GM21447 (cell line): Measurements from ENCODE around the gene TRERF1.
A peak's percentile ranks its signal among the peaks of the same experiment; 100 is the strongest.
"Not testable (repeated sequence)": the region's sequence is repeated elsewhere in the genome, so short reads cannot be mapped to it uniquely, and the experiment has no call there.

Experiments
- ATAC-seq: cut with Tn5 transposase; IDR thresholded peaks from one replicate; pipeline ENCODE4 v1.9.1; 2021; ENCODE audit not compliant: unreplicated experiment

Gene TRERF1

DNA sequence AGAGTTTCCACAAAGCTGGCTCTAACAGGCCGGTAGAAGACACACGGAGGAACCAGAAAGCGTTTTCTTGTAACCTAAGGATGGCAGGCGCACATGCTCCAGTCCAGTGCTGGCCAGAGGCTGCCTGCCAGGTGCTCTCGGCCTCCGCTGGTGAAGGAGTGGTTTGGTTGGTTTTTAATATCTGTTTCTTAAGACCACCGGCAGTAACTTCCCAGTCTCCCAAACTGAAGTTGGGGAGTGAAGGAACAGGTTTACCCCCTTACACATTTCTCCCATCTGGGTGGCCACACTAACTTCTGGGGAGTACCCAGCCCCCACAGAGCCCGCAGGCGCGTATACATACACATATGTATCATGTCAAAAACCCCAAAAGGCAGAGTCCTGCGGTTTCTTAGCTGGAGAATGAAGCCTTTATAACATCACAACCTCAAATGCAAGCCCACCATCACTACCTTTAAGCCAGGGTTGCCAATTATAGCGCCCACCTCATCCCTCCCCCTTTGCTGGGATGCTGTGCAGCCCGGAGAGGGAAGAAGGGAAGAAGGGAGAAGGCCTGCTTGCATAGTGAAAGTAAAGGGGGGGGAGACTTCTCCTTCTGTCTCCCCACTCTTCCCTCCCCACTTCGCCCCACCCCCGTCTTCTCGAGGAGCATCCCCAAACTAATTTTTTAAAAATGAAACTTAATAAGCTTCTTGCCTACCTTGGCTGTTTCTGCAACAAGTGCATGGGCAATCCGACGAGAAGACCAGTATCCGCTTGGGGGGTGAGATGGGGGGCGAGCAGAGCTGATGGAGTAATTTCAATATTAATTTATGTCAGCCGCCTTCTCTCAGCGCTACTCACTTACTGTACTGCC, 1.0 kb downstream of the TRERF1 start:
- no peak for ATAC-seq

GRCh38 chr6:42449917-42450476, 1.7 kb downstream of the TRERF1 start:
- no peak for ATAC-seq

DNA sequence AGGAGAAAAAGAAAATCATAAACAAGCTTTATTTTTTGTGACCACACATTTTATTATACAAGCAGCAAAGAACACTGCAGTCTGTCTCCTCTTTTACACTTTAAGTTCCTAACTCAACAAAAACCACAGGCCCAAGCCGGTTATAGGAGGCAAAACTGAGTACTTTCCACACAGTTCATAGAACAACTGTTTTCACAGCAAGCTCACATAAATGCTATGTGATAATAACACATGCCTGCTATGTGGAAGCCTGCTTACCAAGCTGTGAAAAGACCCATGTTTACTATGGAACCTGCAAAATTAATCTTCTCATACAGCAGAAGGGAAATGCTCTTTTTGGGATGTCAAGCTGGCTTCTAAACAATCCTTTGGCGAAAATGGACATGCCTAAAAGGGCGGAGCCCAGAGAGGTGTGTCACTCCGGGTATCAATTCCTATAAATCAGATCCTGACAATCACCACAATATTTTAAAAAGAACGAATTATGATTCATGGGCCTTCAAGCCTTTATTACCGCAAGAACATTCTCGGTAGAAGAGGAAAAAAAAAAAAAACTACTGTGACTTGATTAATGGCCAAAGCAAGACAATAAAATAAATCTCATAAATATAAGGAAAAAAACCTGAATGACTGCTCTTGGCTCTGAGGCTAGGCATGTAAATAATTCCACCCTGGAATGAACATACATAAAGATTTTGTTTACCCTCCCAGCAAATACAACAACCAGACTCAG, 2.6 kb downstream of the TRERF1 start:
- ATAC-seq: no peak

DNA sequence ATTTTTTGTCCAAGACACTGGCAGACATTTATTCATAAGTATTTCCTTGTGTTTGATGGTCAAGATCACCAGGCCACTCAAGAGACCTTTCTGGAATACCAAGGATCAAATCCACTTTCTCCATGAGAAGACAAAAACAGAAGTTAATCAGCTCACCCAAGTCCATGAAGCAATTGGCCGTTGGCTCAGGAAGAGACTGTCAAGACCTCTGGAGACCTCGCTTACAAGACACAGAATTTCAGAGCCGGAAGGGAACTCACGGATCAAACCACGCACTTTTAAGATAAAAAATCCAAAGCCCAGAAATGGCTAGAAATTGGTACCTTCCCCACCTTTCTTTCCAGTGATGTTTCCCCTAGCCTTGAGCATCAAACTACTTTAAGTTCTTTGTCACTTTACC, 3.3 kb downstream of the TRERF1 start:
- ATAC-seq: no peak

- no peak for ATAC-seq
Observed at GRCh38 chr6:42446996-42447395, 4.7 kb downstream of the TRERF1 start.

- ATAC-seq: no peak
Observed at GRCh38 chr6:42446370-42446769, 5.4 kb downstream of the TRERF1 start.

- not testable (repeated sequence) for ATAC-seq
Observed at GRCh38 chr6:42445955-42446354, 5.8 kb downstream of the TRERF1 start.

DNA sequence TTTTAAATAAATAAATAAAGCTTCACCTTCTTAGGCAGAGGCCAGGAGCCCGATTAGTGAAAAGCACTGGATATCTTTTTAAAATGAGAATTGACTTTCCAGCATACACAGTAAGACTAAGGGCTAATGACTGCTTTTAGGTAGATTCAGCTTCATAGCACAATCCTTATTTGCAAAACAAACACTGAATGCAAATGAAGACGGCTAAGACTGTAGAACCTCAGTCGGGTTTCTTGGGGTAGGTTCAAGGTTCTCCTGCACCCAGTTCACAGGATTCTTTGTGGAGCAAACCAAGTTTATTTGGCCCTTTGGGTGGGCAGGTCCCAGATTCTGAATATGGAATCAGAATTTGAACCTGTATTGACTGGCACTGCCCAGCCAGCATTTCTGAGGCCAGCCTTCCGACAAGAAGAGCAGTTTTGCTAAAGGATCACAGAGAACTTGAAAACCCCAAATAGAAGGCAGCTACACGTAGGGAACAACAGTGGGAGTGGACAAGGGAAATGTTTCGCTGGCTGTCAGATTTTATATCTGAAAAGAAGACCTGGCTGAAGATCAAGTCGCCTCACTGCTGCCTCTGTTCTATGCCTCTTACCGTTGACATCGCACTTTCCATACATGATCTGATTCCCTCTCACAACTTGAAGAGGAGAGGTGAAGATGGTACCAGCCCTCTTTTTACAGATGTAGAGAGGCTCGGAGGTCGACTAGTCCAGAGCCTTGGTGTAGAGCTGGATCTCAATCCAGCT, 8.2 kb downstream of the TRERF1 start:
- no peak for ATAC-seq

DNA sequence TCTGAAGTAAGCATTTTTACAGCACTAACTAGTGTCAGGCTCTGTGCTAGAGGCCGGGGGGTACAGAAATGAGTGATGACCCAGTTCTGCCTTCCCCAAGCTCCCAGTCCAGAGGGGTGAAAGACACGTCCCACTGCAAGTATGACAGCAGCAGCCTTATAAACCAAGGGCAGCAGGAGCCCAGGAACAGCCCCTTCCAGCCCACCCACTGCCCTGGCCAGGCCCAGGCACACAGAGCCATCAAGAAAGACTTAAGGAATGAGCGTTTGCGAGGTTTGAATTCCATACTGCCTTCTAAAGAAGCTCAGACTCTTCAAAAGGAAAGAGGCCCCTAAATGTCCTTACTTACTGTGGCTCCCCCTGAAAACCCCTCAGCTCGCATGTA, 10.0 kb downstream of the TRERF1 start:
- ATAC-seq: no peak

DNA sequence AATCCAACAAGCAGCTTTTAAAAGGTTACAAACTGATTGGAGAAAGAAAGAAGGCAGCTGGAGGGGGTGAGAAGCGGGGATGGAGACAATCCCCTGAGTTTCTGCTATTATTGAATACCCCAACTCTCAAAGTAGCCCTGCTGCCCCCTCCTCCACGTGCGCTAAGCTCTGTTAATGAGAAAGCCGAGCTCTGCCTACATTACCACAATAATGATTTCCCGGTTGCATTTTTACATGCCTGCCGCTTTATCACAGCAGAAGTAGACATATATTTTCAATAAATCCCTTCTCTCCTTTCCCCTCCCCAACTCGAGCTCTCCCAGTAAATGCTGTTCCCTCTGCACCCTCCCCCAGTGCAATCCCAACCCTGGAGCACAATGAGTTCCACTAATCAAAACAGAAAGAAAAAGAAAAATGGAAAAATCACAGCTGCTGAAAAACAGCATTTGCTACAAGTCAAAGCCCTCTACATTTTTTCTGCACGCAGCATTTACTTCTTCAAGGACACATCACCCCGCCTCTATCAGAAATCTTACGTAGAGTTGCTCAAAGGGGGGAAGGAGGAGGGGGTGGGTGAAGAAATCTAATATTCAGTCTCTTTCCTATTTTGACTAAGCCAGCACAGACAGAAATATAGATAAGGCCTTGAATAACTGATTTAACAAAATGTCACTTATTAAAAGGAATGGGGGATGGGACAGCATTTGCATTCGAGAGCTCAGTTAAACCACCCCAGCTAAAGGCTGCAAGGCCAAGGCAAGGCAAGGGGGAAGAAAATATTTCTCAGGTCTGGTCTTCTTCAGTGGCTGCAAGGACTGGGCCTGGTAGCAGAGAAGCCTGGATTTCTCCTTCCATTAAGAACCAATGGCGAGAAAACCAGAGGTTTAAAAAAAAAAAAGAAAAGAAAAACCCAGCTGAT, 10.7 kb downstream of the TRERF1 start:
- no peak for ATAC-seq

DNA sequence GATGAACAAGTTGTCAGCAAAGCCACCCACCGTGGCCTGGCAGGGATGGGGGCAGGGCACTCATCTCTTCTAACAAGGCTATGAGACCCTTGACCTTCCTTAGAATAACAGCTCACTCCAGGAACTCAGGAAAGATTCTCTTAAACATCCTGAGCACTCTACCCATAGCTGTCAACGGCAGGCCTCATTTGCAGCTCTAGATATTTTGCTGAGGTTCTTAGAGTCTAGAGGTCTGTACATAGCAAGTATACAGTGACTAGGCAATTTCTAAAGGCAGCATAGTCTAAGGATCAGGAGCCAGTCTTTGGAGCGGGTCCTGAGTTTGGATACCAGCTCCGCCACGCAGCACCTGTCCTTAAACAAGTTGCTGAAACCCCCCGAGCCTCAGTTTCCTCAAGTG, 11.7 kb downstream of the TRERF1 start:
- no peak for ATAC-seq

DNA sequence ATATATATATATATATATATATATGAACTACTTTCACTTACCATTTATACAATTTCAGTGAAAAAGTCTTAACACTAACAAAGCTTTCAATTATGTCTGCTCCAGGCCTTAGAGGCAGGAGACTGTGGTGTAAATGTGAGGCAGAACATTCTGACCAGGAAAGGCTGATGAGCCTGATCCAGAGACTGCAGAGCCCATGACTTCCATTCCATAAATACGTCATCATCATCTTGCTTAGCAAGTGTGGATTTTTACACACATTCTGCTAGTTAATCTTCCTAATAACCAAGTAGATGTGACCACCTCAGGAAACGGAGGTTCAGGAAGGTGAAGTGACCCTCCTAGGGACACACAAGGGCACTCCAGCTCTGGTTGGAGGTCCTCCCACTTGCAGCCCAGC, 14.9 kb downstream of the TRERF1 start:
- ATAC-seq: no peak

GRCh38 chr6:42434237-42434636, 17.5 kb downstream of the TRERF1 start:
- no peak for ATAC-seq

GRCh38 chr6:42433409-42433808, 18.3 kb downstream of the TRERF1 start:
- no peak for ATAC-seq

DNA sequence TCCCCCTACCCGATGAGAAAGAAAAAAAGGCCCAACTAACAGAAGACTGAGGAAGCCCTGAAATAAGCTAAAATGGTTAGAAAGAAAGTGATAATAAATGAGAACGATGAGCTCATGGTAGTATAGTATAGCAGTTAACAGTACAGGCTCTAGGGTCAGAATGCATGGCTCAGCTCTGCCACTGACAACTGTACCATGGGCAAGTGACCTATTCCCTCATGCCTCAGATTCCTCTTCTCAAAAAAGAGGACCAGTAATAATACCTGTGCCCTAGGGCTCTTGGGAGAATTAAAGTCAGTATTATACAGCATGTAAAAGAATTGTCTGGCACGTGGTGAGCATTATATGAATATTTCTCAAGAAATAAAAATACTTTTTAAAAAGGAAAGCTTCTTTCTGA, 19.8 kb downstream of the TRERF1 start:
- ATAC-seq: no peak

GRCh38 chr6:42431356-42431755, 20.4 kb downstream of the TRERF1 start:
- ATAC-seq: no peak

DNA sequence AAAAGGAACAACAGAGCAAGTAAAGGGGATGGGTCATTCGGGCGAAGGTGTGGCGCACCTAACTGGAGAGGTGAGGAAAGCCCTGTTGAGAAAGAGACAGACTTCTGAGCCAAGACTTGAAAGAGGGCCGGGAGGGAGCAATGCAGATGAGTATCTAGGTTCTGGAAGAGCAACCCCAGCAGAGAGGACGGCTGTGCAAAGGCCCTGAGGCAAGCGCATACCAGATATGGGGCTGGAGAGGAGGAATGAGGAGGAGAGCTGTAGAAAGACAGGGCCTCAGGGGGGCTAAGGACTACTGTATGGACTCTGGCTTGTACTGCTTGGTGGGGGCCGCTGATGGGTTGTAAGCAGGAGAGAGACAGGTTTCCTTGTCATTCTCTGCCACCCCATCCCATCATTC, 21.9 kb downstream of the TRERF1 start:
- no peak for ATAC-seq

DNA sequence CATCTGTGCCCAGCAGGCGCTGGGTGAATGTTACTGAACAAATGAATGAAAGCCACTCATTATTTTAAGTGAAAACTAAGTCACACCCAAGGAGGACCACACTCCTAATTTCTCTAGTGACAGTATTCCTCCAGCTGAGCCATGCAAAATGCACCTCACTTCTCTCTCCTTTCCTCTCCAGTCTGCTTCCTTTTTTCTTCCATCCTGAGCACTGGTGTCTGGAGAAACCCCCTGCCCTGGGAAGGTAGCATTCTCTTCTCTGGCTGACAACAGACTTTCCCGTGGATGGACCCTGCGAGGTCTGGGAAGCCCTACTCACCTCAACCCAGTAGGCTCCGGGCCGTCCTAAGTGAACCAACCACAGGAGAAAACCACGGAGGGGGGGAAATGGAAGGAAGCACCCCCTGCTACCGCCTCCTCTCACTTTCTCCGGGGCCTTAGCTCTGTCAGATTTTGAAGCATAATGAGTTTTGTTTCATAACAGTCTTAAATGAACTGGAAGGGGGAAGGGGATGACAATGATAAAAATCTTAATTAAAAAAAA, 22.6 kb downstream of the TRERF1 start:
- no peak for ATAC-seq

DNA sequence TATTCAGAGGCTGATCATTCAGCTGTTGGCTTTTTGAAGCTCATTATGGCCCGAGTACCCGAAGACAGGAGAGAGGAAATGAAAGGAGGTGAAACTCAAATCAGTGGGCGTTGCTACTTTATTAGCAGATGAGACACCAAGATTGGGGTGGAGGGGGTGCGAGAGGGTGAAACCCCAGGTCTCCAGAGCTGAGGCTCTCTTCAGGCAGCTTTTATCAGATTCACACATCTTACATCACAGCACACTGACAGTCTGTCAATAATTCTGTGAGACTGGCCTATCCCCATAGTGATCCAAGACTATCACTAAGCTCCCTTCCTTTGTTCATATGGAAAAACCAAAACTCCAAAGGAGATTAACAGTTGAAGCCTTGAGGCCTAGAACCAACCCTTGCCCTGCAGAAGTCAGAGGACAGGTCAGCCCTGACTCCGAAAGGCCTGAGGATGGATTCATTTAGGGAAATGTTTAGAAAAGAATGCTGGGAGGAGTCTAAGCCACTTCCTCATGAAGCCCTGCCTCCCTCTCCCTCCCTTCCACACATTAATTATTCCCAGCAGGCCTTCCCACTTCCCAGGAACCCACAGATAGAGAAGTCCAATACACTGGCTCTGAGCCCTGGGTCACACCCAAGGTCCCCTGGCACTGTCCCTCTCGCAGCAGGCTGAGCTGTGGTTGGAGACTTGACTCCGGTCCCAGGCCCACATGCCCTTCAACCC, 23.2 kb downstream of the TRERF1 start:
- peak; percentile 54 for ATAC-seq
